Ovary (tissue), 9 donors: Measurements from ENCODE around the gene CACNA2D1. TPM values are rescaled to one million over a fixed set of nuclear protein-coding genes. Genes with fewer than 3 reads are reported as not detected.
"Not testable (repeated sequence)": the region's sequence is repeated elsewhere in the genome, so short reads cannot be mapped to it uniquely, and the experiment has no call there.

ENCODE experiments used
- DNase-seq, 5 donors: peaks; one replicate each; pipeline ENCODE4 v3.0.0-alpha.2; 2019 to 2020
- H3K27ac ChIP-seq, 2 donors: fragments of 200-600 bp; one replicate each; pipeline versions ENCODE4 v1.5.1 to v1.8.0; 2019 to 2022
- H3K27me3 ChIP-seq: fragments of 200-600 bp; one replicate; pipeline ENCODE4 v1.8.0; 2022
- H3K36me3 ChIP-seq: fragments of 200-600 bp; sonication (generic); one replicate; pipeline ENCODE4 v1.5.1; 2019
- H3K4me1 ChIP-seq: one replicate; pipeline ENCODE4 v1.8.1; 2013; ENCODE audit warnings: mild to moderate bottlenecking, moderate library complexity; ENCODE audit not compliant: insufficient read depth
- H3K4me3 ChIP-seq: fragments of 200-600 bp; sonication (generic); one replicate; pipeline ENCODE4 v1.5.1; 2017
- H3K9me3 ChIP-seq, 2 donors: fragments of 200-600 bp in 1 of 2; sonication (generic) in 1 of 2; one replicate each; pipeline versions ENCODE4 v1.5.1 to v1.8.1; 2013 to 2019; ENCODE audit warnings: mild to moderate bottlenecking in 1 of 2, moderate library complexity in 1 of 2
- EP300 ChIP-seq: sonication (generic); formaldehyde crosslinking; IDR thresholded peaks from one replicate; pipeline ENCODE4 v1.6.1; 2017; ENCODE audit warnings: antibody characterized with exemption
- POLR2A ChIP-seq: fragments of 450-650 bp; IDR thresholded peaks from one replicate; pipeline ENCODE4 v1.6.1; 2017; ENCODE audit warnings: antibody characterized with exemption, mild to moderate bottlenecking, moderate library complexity
- WGBS, 3 donors: extraction: QIAGEN DNeasy Blood & Tissue Kit in 1 of 3; methylation state at CpG; one replicate each; pipeline versions ENCODE4 v1.1.5 to v1.1.7; 2013 to 2017; 5-methylcytosine and 5-hydroxymethylcytosine counted together
- intact Hi-C, 4 donors: fragments of 100-400 bp; cut with DNase I; formaldehyde crosslinking; loops; one replicate each; pipeline versions ENCODE4 v1.11.0 to v1.15.1; 2022 to 2023
- polyA plus RNA-seq, 2 donors: library from polyadenylated mRNA; stranded (reverse); fragments of 200-250 nt in 1 of 2; fragments of 350-450 nt in 1 of 2; fragmentation: Illumina TruSeq in 1 of 2; extraction: RNeasy Lipid Tissue Mini Kit (QIAGEN cat#74804) in 1 of 2; gene quantifications; one replicate each; pipeline ENCODE4 v1.2.3, GENCODE V29; 2013 to 2014
- total RNA-seq, 7 donors: library from RNA; depleted of rRNA in 2 of 7; stranded (reverse); fragments of >200 nt in 2 of 7; fragmentation: NEBNext Ultra II Directional in 3 of 7; extraction: Animal tissue kit (Norgen Biotek cat#: 25700) in 3 of 7; gene quantifications; one replicate each; pipeline versions ENCODE4 v1.1.0 to v1.2.4, GENCODE V29; 2016 to 2023
- TF ChIP-seq, protein P1 (sequence below), 3 donors: fragments of 450-650 bp in 2 of 3; fragments of 200-600 bp in 1 of 3; IDR thresholded peaks; one replicate each; pipeline versions ENCODE4 v1.5.1 to v1.8.0; 2016 to 2022; ENCODE audit warnings: antibody characterized with exemption in 3 of 3, mild to moderate bottlenecking in 1 of 3
- donor health status: DM: no; HTN: no; CAD: no; lungs with moderate emphysema.
- donor health status: DM: no; HTN: no; CAD: no.
- donor health status: Bipolar disorder and iron deficiency.
- donor health status: DM: yes; HTN: yes; CAD: no.
- donor health status: DM: no; HTN: no; CAD: no.
- donor health status: DM: yes; HTN: yes; CAD: no.

The CACNA2D1 gene
- total and polyA plus RNA-seq, 9 donors, result 6.6 to 34.2 (median 18.8) TPM

DNA sequence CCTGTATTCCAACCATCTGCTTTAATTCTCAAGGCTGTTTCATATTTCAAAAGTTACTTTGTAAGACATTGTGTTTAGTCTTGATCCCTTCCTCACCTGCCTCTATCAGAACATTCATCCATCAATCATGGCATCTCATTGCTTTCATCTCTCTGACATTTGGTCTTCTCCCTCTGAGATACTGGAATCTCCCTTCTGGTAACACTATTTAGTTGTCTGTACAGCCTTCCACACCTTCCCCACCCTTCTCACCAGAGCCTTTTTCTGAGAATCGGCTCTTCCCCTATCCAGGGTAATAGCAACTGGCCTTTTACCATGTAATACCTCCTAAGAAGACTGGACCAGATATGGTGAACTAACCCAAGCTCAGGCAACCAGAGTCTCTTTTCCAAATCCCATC, 10.1 kb downstream of the CACNA2D1 start:
- 88 to 100% (median 94%) methylated on average over 1 of the region's 1 CpG for WGBS, 3 donors

DNA sequence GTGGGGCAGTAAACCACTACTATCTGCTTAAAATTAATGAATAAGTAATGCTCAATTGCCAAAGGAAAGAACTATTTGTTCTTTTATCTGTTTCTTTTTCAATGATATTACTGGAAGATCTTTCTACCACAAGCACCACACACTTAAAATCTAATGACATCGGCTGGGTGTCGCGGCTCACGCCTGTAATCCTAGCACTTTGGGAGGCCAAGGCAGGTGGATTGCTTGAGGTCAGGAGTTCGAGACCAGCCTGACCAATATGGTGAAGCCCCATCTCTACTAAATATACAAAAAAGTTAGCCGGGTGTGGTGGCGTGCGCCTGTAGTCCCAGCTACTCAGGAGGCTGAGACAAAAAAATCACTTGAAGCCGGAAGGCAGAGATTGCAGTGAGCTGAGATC, 10.8 kb downstream of the CACNA2D1 start:
- H3K9me3 ChIP-seq, intact Hi-C loops, H3K4me3 ChIP-seq, H3K27me3 ChIP-seq, H3K27ac ChIP-seq, DNase-seq, H3K4me1 ChIP-seq, H3K36me3 ChIP-seq: not testable (repeated sequence)
- WGBS, 3 donors, result 95 to 98% (median 97%) methylated on average over 9 of the region's 9 CpGs

More for the DNA sequence above, 10.1 kb downstream of the CACNA2D1 start:
- Histone ChIP-seq H3K4me1 (no peaks in the 10 kb centered on the region), H3K4me3 (no peak overlapping the region), H3K27me3 (no peaks in the 10 kb centered on the region), H3K36me3 (no peaks in the 10 kb centered on the region), H3K27ac (no peak overlapping the region), H3K9me3 (no peaks in the 10 kb centered on the region)
- no peak for DNase-seq
- TF ChIP-seq EP300, result no peak
- TF ChIP-seq, protein P1, sequence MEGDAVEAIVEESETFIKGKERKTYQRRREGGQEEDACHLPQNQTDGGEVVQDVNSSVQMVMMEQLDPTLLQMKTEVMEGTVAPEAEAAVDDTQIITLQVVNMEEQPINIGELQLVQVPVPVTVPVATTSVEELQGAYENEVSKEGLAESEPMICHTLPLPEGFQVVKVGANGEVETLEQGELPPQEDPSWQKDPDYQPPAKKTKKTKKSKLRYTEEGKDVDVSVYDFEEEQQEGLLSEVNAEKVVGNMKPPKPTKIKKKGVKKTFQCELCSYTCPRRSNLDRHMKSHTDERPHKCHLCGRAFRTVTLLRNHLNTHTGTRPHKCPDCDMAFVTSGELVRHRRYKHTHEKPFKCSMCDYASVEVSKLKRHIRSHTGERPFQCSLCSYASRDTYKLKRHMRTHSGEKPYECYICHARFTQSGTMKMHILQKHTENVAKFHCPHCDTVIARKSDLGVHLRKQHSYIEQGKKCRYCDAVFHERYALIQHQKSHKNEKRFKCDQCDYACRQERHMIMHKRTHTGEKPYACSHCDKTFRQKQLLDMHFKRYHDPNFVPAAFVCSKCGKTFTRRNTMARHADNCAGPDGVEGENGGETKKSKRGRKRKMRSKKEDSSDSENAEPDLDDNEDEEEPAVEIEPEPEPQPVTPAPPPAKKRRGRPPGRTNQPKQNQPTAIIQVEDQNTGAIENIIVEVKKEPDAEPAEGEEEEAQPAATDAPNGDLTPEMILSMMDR (IDR thresholded peaks at IDR 0.05), result no peak
- TF ChIP-seq POLR2A, result no peak
- intact Hi-C loops, result no loop called here

DNA sequence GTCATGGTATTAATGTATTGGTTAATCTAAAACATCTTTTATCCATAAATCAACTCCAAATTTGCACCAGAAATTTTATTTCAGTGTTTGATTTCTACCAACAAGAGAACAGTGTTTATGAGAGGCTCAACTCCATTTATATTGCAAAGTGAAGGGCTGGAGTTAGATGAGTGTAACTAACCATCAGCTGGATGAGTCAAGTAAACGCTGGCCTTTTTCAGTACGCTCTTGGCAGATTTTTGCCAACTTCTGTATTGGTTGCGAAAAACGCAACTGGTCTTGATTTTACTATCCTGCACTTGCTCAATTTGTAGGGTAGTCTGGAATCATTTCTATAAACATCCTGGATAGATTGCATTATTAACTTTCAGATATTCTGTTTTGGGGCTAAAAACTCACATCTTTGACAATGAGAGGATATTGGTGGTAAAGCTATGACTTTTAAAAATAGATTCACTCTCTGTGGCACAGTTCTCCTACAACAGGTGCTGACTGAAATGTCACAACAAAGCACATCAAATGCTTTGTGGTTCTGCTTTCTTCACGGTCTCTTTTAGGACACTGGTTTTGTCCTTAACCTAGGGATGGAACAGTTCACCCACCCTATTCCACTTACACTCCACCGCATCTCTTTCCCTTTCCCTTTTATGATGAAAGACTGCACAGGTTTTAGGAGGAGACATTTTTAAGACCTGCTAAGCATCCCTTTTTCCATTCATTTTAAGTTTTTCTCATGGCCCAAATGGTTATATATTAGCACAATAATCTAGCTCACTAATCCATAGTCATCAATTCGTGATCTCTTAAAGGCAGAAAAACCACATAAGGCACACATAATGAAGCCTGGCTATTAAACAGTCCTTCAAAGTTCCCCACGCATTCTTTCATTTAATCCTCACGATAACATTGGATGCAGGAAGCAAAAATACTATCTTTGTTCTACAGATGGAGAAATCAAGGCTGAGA, 12.8 kb downstream of the CACNA2D1 start:
- Histone ChIP-seq H3K36me3 (no peaks in the 10 kb centered on the region), H3K27me3 (no peaks in the 10 kb centered on the region), H3K9me3 (no peaks in the 10 kb centered on the region), H3K4me1 (no peaks in the 10 kb centered on the region), H3K27ac (no peak overlapping the region), H3K4me3 (no peak overlapping the region)
- WGBS, 3 donors, result 62 to 68% (median 66%) methylated on average over 9 of the region's 9 CpGs
- TF ChIP-seq, protein P1 (IDR thresholded peaks at IDR 0.05), result no peak
- TF ChIP-seq POLR2A (no peak), EP300 (no peak)
- DNase-seq, result no peak
- intact Hi-C loops, result no loop called here

DNA sequence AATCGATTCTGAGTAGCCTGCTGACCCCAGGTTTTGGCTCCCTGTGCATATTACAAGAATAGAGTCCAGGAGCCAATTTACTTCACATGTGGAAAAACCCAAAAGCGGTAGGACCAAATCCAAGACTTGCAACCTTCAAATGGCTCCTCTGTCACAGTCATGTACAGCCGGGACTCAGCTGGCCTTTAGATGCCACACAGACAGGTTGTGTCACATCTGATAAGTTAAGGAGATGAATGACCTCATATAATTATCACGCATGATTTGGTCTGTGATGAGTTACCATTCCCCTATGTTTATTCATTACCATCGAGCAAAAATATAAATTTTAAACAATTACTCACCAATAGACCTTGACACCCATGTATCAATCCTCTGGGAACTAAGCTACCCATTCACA, 14.2 kb downstream of the CACNA2D1 start:
- Histone ChIP-seq H3K4me3 (no peak overlapping the region), H3K4me1 (no peaks in the 10 kb centered on the region), H3K9me3 (no peaks in the 10 kb centered on the region), H3K27ac (no peak overlapping the region), H3K36me3 (no peaks in the 10 kb centered on the region), H3K27me3 (no peaks in the 10 kb centered on the region)
- 63 to 76% (median 68%) methylated on average over 5 of the region's 5 CpGs for WGBS, 3 donors
- TF ChIP-seq POLR2A (no peak), EP300 (no peak)
- TF ChIP-seq, protein P1 (IDR thresholded peaks at IDR 0.05), result no peak
- no peak for DNase-seq
- intact Hi-C loops, result no loop called here
